HCT116 (cell line): ENCODE results near the gene NPSR1. TPM values are rescaled to one million over a fixed set of nuclear protein-coding genes. Genes with fewer than 3 reads are reported as not detected.

ENCODE experiments used
- ATAC-seq: fragments of 200-7000 bp; cut with Tn5 transposase; 2 replicates; pipeline ENCODE4 v1.9.1; 2020; ENCODE audit warnings: mild to moderate bottlenecking, moderate library complexity
- BruUV-seq: library from RNA; stranded (reverse); fragments of 400-500 nt; replicated peaks from 2 replicates; lab custom pipeline; 2021; lab: Mats Ljungman, UMichigan
- CTCF ChIA-PET: fragments of 300-600 bp; sonication (Branson Sonifier 250); formaldehyde crosslinking; loops from one replicate; lab custom pipeline; 2021; ENCODE audit warnings: antibody characterized with exemption; lab: Charles Lee
- POLR2A ChIA-PET: fragments of 300-600, 350-600 bp; sonication (Branson Sonifier 250); formaldehyde crosslinking; loops from one replicate; lab custom pipeline; 2021; ENCODE audit warnings: antibody characterized with exemption; lab: Charles Lee
- RAD21 ChIA-PET, 2 experiments: fragments of 300-600 bp; sonication (Branson Sonifier 250); formaldehyde crosslinking; loops; one replicate each; lab custom pipeline; 2023; ENCODE audit warnings: low total read pairs in 2 of 2; ENCODE audit not compliant: uncharacterized antibody in 2 of 2, unreplicated experiment in 2 of 2, low non-redundant PET in 1 of 2; lab: Charles Lee
- DNase-seq: peaks from one replicate; pipeline ENCODE4 v3.0.0-alpha.2; 2010; ENCODE audit warnings: low read depth, low spot score
- H2AFZ ChIP-seq: fragments of 200-600 bp; shearing (Covaris generic), sonication (generic); 2 replicates; pipeline ENCODE4 v1.6.1; 2017; ENCODE audit warnings: low read depth, mixed run types, mixed read lengths, antibody characterized with exemption, low read length; ENCODE audit not compliant: poor library complexity, severe bottlenecking
- H3K27ac ChIP-seq: 2 replicates; pipeline ENCODE4 v1.5.1; 2012; ENCODE audit warnings: low read depth, low read length
- H3K27me3 ChIP-seq: fragments of 200-600 bp; sonication (generic); 2 replicates; pipeline ENCODE4 v1.6.1; 2016; ENCODE audit warnings: mixed run types, low read length, mixed read lengths; ENCODE audit not compliant: insufficient read depth
- H3K36me3 ChIP-seq, 2 experiments: fragments of 200-500 bp in 1 of 2; fragments of 200-600 bp in 1 of 2; sonication (Bioruptor generic) in 1 of 2; sonication (generic) in 1 of 2; 2 replicates each; pipeline versions ENCODE4 v1.5.1 to v1.6.1; 2014 to 2016; ENCODE audit warnings: low read length in 2 of 2, inconsistent platforms in 1 of 2, mixed read lengths in 1 of 2, mixed run types in 1 of 2; ENCODE audit not compliant: insufficient read depth in 2 of 2, control insufficient read depth in 1 of 2
- H3K4me1 ChIP-seq, 2 experiments: fragments of 200-600 bp in 1 of 2; sonication (generic) in 1 of 2; 2 replicates each; pipeline versions ENCODE4 v1.5.1 to v1.6.1; 2012 to 2017; ENCODE audit warnings: low read length in 2 of 2, inconsistent platforms in 1 of 2, mild to moderate bottlenecking in 1 of 2, mixed read lengths in 1 of 2, mixed run types in 1 of 2, moderate library complexity in 1 of 2; ENCODE audit not compliant: insufficient read depth in 2 of 2, control insufficient read depth in 1 of 2
- H3K4me2 ChIP-seq: fragments of 200-600 bp; sonication (generic); 2 replicates; pipeline ENCODE4 v1.6.1; 2017; ENCODE audit warnings: mixed run types, low read length, mixed read lengths
- H3K4me3 ChIP-seq, 2 experiments: fragments of 200-600 bp in 1 of 2; sonication (generic) in 1 of 2; replicated peaks in 1 of 2; 2 replicates each; pipeline ENCODE4 v1.5.1; 2011 to 2016; ENCODE audit warnings: low read length in 2 of 2, control low read depth in 1 of 2, low read depth in 1 of 2, mild to moderate bottlenecking in 1 of 2, mixed read lengths in 1 of 2, mixed run types in 1 of 2
- H3K79me2 ChIP-seq: fragments of 200-600 bp; sonication (generic); 2 replicates; pipeline ENCODE4 v1.6.1; 2017; ENCODE audit warnings: mild to moderate bottlenecking, mixed run types, low read length, moderate library complexity, mixed read lengths; ENCODE audit not compliant: insufficient read depth
- H3K9ac ChIP-seq: fragments of 200-600 bp; sonication (generic); 2 replicates; pipeline ENCODE4 v1.6.1; 2016; ENCODE audit warnings: low read length, mixed read lengths
- H3K9me2 ChIP-seq: fragments of 200-600 bp; sonication (generic), shearing (Covaris generic); 2 replicates; pipeline ENCODE4 v1.6.1; 2017; ENCODE audit warnings: mixed run types, mild to moderate bottlenecking, moderate library complexity; ENCODE audit not compliant: insufficient read depth
- H3K9me3 ChIP-seq, 2 experiments: fragments of 200-500 bp in 1 of 2; fragments of 200-600 bp in 1 of 2; sonication (Bioruptor generic) in 1 of 2; sonication (generic) in 1 of 2; 2 replicates each; pipeline ENCODE4 v1.6.1; 2014 to 2017; ENCODE audit warnings: low read length in 2 of 2, mixed read lengths in 2 of 2, inconsistent platforms in 1 of 2, low read depth in 1 of 2, mild to moderate bottlenecking in 1 of 2, mixed run types in 1 of 2, moderate library complexity in 1 of 2; ENCODE audit not compliant: control insufficient read depth in 1 of 2, insufficient read depth in 1 of 2
- H4K20me1 ChIP-seq: fragments of 200-600 bp; sonication (generic), shearing (Covaris generic); 2 replicates; pipeline ENCODE4 v1.6.1; 2017; ENCODE audit warnings: mixed run types, mild to moderate bottlenecking, moderate library complexity; ENCODE audit not compliant: insufficient read depth
- CEBPB ChIP-seq: IDR thresholded peaks from 2 replicates; pipeline ENCODE4 v1.6.1; 2012; ENCODE audit warnings: low read depth
- ELF1 ChIP-seq: IDR thresholded peaks from 2 replicates; pipeline ENCODE4 v1.6.1; 2012; ENCODE audit warnings: low read depth, borderline replicate concordance
- EZH2phosphoT487 ChIP-seq: fragments of 200-600 bp; IDR thresholded peaks from 2 replicates; pipeline ENCODE4 v1.6.1; 2018; ENCODE audit warnings: antibody characterized with exemption, borderline replicate concordance
- FOSL1 ChIP-seq: IDR thresholded peaks from 2 replicates; pipeline ENCODE4 v1.6.1; 2012; ENCODE audit warnings: low read depth
- JUND ChIP-seq: IDR thresholded peaks from 2 replicates; pipeline ENCODE4 v1.6.1; 2012
- SP1 ChIP-seq: IDR thresholded peaks from 2 replicates; pipeline ENCODE4 v1.6.1; 2012; ENCODE audit warnings: low read depth
- SRF ChIP-seq: IDR thresholded peaks from 2 replicates; pipeline ENCODE4 v1.6.1; 2012; ENCODE audit warnings: low read depth
- TCF7L2 ChIP-seq: IDR thresholded peaks from 2 replicates; pipeline ENCODE4 v1.7.0; 2011; ENCODE audit warnings: borderline replicate concordance, inconsistent platforms; ENCODE audit not compliant: insufficient read depth, insufficient read length; ENCODE audit errors: extremely low read depth
- YY1 ChIP-seq: IDR thresholded peaks from 2 replicates; pipeline ENCODE4 v1.6.1; 2011; ENCODE audit warnings: low read length, low read depth, moderate library complexity, mild to moderate bottlenecking; ENCODE audit not compliant: insufficient replicate concordance; ENCODE audit errors: extremely low read depth
- intact Hi-C: fragments of 100-400 bp; cut with micrococcal nuclease; formaldehyde crosslinking; loops from 2 replicates; pipeline ENCODE4 v1.10.0; 2022
- total RNA-seq: library from RNA; stranded (reverse); gene quantifications from one replicate; pipeline ENCODE4 v1.2.1, GENCODE V29; 2021; ENCODE audit not compliant: unreplicated experiment
- TF ChIP-seq, protein P1 (sequence below): IDR thresholded peaks from 2 replicates; pipeline ENCODE4 v1.6.1; 2011; ENCODE audit warnings: mild to moderate bottlenecking, low read length, moderate library complexity; ENCODE audit not compliant: insufficient replicate concordance; ENCODE audit errors: extremely low read depth
- TF ChIP-seq, protein P2 (sequence below), 3 experiments: fragments of 200-600 bp in 1 of 3; sonication (generic) in 1 of 3; IDR thresholded peaks in 2 of 3; conservative IDR thresholded peaks in 1 of 3; 2 replicates each; pipeline ENCODE4 v1.5.1; 2012 to 2017; ENCODE audit warnings: low read depth in 2 of 3, low read length in 2 of 3, antibody characterized with exemption in 1 of 3, borderline replicate concordance in 1 of 3, control low read depth in 1 of 3, mild to moderate bottlenecking in 1 of 3, mixed read lengths in 1 of 3, mixed run types in 1 of 3, moderate library complexity in 1 of 3; ENCODE audit not compliant: insufficient read depth in 1 of 3
- TF ChIP-seq, protein P3 (sequence below): IDR thresholded peaks from 2 replicates; pipeline ENCODE4 v1.6.1; 2012; ENCODE audit warnings: low read depth

The NPSR1 gene
- total RNA-seq, 1 experiment from 2014 or later, result not detected

DNA sequence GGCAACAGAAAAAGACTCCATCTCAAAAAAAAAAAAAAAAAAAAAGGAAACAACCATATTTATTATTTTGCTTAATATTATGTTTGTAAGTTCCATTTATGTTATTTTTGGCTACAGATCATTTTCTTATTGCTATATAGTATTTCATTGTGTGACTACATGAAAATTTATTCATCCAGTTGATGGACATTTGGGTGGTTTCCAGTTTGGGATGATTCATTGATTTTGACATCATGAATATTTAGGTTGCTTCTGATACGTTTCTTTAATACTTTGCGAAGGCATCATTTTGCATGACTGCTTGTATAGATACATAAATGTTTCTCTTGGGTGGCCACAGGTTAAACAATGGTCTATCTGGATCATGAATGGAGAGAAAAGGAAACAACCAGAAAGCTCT, 2.0 kb upstream of the NPSR1 start:
- H3K27ac ChIP-seq, result no peak overlapping the region
- ChIA-PET RAD21 (no interaction called here), CTCF (no interaction called here), POLR2A (no interaction called here)
- intact Hi-C loops, result loop anchor here (10.0 kb wide), 1 partner anchor 61 kb away; no protein-coding TSS in a partner anchor
- H3K9ac ChIP-seq, result no peak overlapping the region
- H4K20me1 ChIP-seq, result no peaks in the 10 kb centered on the region
- H3K36me3 ChIP-seq, result no peaks in the 10 kb centered on the region
- TF ChIP-seq, protein P1, sequence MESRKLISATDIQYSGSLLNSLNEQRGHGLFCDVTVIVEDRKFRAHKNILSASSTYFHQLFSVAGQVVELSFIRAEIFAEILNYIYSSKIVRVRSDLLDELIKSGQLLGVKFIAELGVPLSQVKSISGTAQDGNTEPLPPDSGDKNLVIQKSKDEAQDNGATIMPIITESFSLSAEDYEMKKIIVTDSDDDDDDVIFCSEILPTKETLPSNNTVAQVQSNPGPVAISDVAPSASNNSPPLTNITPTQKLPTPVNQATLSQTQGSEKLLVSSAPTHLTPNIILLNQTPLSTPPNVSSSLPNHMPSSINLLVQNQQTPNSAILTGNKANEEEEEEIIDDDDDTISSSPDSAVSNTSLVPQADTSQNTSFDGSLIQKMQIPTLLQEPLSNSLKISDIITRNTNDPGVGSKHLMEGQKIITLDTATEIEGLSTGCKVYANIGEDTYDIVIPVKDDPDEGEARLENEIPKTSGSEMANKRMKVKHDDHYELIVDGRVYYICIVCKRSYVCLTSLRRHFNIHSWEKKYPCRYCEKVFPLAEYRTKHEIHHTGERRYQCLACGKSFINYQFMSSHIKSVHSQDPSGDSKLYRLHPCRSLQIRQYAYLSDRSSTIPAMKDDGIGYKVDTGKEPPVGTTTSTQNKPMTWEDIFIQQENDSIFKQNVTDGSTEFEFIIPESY, result no peak
- TF ChIP-seq CEBPB (no peak), TCF7L2 (no peak), SP1 (no peak), YY1 (no peak), JUND (no peak), FOSL1 (no peak), SRF (no peak), ELF1 (no peak), EZH2phosphoT487 (no peak)
- TF ChIP-seq, protein P2, sequence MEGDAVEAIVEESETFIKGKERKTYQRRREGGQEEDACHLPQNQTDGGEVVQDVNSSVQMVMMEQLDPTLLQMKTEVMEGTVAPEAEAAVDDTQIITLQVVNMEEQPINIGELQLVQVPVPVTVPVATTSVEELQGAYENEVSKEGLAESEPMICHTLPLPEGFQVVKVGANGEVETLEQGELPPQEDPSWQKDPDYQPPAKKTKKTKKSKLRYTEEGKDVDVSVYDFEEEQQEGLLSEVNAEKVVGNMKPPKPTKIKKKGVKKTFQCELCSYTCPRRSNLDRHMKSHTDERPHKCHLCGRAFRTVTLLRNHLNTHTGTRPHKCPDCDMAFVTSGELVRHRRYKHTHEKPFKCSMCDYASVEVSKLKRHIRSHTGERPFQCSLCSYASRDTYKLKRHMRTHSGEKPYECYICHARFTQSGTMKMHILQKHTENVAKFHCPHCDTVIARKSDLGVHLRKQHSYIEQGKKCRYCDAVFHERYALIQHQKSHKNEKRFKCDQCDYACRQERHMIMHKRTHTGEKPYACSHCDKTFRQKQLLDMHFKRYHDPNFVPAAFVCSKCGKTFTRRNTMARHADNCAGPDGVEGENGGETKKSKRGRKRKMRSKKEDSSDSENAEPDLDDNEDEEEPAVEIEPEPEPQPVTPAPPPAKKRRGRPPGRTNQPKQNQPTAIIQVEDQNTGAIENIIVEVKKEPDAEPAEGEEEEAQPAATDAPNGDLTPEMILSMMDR (IDR thresholded peaks at IDR 0.05 in 2 of 3, conservative IDR thresholded peaks at IDR 0.05 in 1 of 3; ENCODE audit: borderline replicate concordance in 1 of 3, insufficient read depth in 1 of 3, low read depth in 2 of 3, low read length in 2 of 3), result no peak
- TF ChIP-seq, protein P3, sequence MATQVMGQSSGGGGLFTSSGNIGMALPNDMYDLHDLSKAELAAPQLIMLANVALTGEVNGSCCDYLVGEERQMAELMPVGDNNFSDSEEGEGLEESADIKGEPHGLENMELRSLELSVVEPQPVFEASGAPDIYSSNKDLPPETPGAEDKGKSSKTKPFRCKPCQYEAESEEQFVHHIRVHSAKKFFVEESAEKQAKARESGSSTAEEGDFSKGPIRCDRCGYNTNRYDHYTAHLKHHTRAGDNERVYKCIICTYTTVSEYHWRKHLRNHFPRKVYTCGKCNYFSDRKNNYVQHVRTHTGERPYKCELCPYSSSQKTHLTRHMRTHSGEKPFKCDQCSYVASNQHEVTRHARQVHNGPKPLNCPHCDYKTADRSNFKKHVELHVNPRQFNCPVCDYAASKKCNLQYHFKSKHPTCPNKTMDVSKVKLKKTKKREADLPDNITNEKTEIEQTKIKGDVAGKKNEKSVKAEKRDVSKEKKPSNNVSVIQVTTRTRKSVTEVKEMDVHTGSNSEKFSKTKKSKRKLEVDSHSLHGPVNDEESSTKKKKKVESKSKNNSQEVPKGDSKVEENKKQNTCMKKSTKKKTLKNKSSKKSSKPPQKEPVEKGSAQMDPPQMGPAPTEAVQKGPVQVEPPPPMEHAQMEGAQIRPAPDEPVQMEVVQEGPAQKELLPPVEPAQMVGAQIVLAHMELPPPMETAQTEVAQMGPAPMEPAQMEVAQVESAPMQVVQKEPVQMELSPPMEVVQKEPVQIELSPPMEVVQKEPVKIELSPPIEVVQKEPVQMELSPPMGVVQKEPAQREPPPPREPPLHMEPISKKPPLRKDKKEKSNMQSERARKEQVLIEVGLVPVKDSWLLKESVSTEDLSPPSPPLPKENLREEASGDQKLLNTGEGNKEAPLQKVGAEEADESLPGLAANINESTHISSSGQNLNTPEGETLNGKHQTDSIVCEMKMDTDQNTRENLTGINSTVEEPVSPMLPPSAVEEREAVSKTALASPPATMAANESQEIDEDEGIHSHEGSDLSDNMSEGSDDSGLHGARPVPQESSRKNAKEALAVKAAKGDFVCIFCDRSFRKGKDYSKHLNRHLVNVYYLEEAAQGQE, result no peak
- ATAC-seq (no peak), DNase-seq (no peak)
- no peak overlapping the region for H3K4me3 ChIP-seq
- peaks cover 0 to 3% of the 10 kb centered on the region in 2 experiments; a peak in 1 of 4 replicates for H3K4me1 ChIP-seq
- no peaks in the 10 kb centered on the region for H3K79me2 ChIP-seq
- BruUV-seq, result no TSS peak
- no peak overlapping the region for H2AFZ ChIP-seq
- no peak overlapping the region for H3K4me2 ChIP-seq
- no peaks in the 10 kb centered on the region for H3K9me3 ChIP-seq
- no peaks in the 10 kb centered on the region for H3K9me2 ChIP-seq
- H3K27me3 ChIP-seq, result 0 out of 2 replicates have a peak, but pooled peaks cover 4% of the 10 kb centered on the region
